Smooth muscle cell (in vitro differentiated cells): ENCODE results near the gene MCAM. TPM values are rescaled to one million over a fixed set of nuclear protein-coding genes. Genes with fewer than 3 reads are reported as not detected.

Experiments
- DNase-seq: peaks from one replicate; lab custom pipeline; 2025; ENCODE audit not compliant: unreplicated experiment; lab: John Stamatoyannopoulos, UW
- H2AFZ ChIP-seq: fragments of 200-600 bp; sonication (generic); 2 replicates; pipeline ENCODE4 v1.6.0; 2016; ENCODE audit warnings: antibody characterized with exemption, low read depth, mild to moderate bottlenecking
- H3F3A ChIP-seq: fragments of 200-600 bp; sonication (generic); 2 replicates; pipeline ENCODE4 v1.6.0; 2017; ENCODE audit warnings: antibody characterized with exemption, low read depth
- H3K27ac ChIP-seq: fragments of 200-600 bp; sonication (generic); 2 replicates; pipeline ENCODE4 v1.5.1; 2016; ENCODE audit warnings: low read depth, mild to moderate bottlenecking
- H3K27me3 ChIP-seq: fragments of 200-600 bp; sonication (generic); 2 replicates; pipeline ENCODE4 v1.6.1; 2016; ENCODE audit warnings: low read depth, mild to moderate bottlenecking
- H3K36me3 ChIP-seq: fragments of 200-600 bp; sonication (generic); 2 replicates; pipeline ENCODE4 v1.5.1; 2016; ENCODE audit warnings: low read depth
- H3K4me1 ChIP-seq: fragments of 200-600 bp; sonication (generic); 2 replicates; pipeline ENCODE4 v1.5.1; 2016; ENCODE audit warnings: low read depth
- H3K4me2 ChIP-seq: fragments of 200-600 bp; sonication (generic); 2 replicates; pipeline ENCODE4 v1.6.0; 2016; ENCODE audit warnings: mild to moderate bottlenecking
- H3K4me3 ChIP-seq: fragments of 200-600 bp; sonication (generic); 2 replicates; pipeline ENCODE4 v1.5.1; 2016; ENCODE audit warnings: mild to moderate bottlenecking
- H3K79me2 ChIP-seq: fragments of 200-600 bp; sonication (generic); 2 replicates; pipeline ENCODE4 v1.6.0; 2016; ENCODE audit warnings: low read depth, mild to moderate bottlenecking
- H3K9ac ChIP-seq: fragments of 200-600 bp; sonication (generic); 2 replicates; pipeline ENCODE4 v1.6.0; 2016; ENCODE audit warnings: low read depth
- H3K9me3 ChIP-seq: fragments of 200-600 bp; sonication (generic); replicated peaks from 2 replicates; pipeline ENCODE4 v1.5.1; 2016; ENCODE audit warnings: low read depth
- H4K20me1 ChIP-seq: fragments of 200-600 bp; sonication (generic); 2 replicates; pipeline ENCODE4 v1.6.0; 2016; ENCODE audit warnings: low read depth
- CTCF ChIP-seq: fragments of 200-600 bp; sonication (generic); IDR thresholded peaks from 2 replicates; pipeline ENCODE4 v1.5.1; 2017; ENCODE audit warnings: borderline replicate concordance, mild to moderate bottlenecking, antibody characterized with exemption; ENCODE audit not compliant: insufficient read depth, poor library complexity, severe bottlenecking
- WGBS: methylation state at CpG from one replicate; pipeline ENCODE4 v1.1.7; 2016; ENCODE audit warnings: low lambda C conversion rate; 5-methylcytosine and 5-hydroxymethylcytosine counted together
- polyA plus RNA-seq: library from polyadenylated mRNA; unstranded; fragments of >200 nt; fragmentation: Nextera tagmentation; extraction: Ambion mirVana; gene quantifications from 2 replicates; pipeline ENCODE4 v1.2.1, GENCODE V29; 2016
- total RNA-seq: library from RNA; depleted of rRNA; stranded (reverse); fragments of >200 nt; gene quantifications from 2 replicates; pipeline ENCODE4 v1.2.3, GENCODE V29; 2014

The MCAM gene
- total and polyA plus RNA-seq, 2 experiments from 2014 or later: 30.7 to 138 TPM

GRCh38 chr11:119345685-119346084, 28.8 kb upstream of the MCAM start:
- Histone ChIP-seq H3K36me3 (no peaks in the 10 kb centered on the region), H3K27ac (no peak overlapping the region), H3K9ac (no peak overlapping the region), H3F3A (no peaks in the 10 kb centered on the region), H4K20me1 (no peaks in the 10 kb centered on the region), H3K4me3 (no peak overlapping the region), H3K27me3 (peaks cover 26% of the 10 kb centered on the region), H3K4me2 (no peak overlapping the region), H2AFZ (no peak overlapping the region), H3K9me3 (no peaks in the 10 kb centered on the region), H3K79me2 (no peaks in the 10 kb centered on the region), H3K4me1 (peaks cover 6% of the 10 kb centered on the region)
- TF ChIP-seq CTCF: no peak
- DNase-seq: no peak
- WGBS: 82% methylated on average over 12 of the region's 12 CpGs

GRCh38 chr11:119344291-119345010, 27.5 kb upstream of the MCAM start:
- WGBS: 93% methylated on average over 14 of the region's 14 CpGs
- no peaks in the 10 kb centered on the region for H3K79me2 ChIP-seq
- DNase-seq: no peak
- H3K4me3 ChIP-seq: no peak overlapping the region
- H3K9me3 ChIP-seq: no peaks in the 10 kb centered on the region
- H2AFZ ChIP-seq: no peak overlapping the region
- H3K27me3 ChIP-seq: peaks cover 32% of the 10 kb centered on the region
- no peak overlapping the region for H3K4me2 ChIP-seq
- no peaks in the 10 kb centered on the region for H3F3A ChIP-seq
- TF ChIP-seq CTCF: no peak
- H3K9ac ChIP-seq: no peak overlapping the region
- H4K20me1 ChIP-seq: no peaks in the 10 kb centered on the region
- peaks cover 15% of the 10 kb centered on the region for H3K4me1 ChIP-seq
- no peaks in the 10 kb centered on the region for H3K36me3 ChIP-seq
- no peak overlapping the region for H3K27ac ChIP-seq

GRCh38 chr11:119343726-119344125, 26.8 kb upstream of the MCAM start:
- WGBS: 91% methylated on average over 7 of the region's 7 CpGs
- Histone ChIP-seq H3K9ac (no peak overlapping the region), H3K4me3 (no peak overlapping the region), H3F3A (peaks cover 5% of the 10 kb centered on the region), H3K9me3 (no peaks in the 10 kb centered on the region), H3K4me2 (no peak overlapping the region), H3K36me3 (no peaks in the 10 kb centered on the region), H4K20me1 (no peaks in the 10 kb centered on the region), H3K4me1 (peaks cover 21% of the 10 kb centered on the region), H2AFZ (no peak overlapping the region), H3K27ac (no peak overlapping the region), H3K27me3 (peaks cover 32% of the 10 kb centered on the region), H3K79me2 (no peaks in the 10 kb centered on the region)
- no peak for DNase-seq
- no peak for TF ChIP-seq CTCF
